ENCODE data around the gene AFAP1. TPM values are rescaled to one million over a fixed set of nuclear protein-coding genes. Genes with fewer than 3 reads are reported as not detected.

AFAP1 gene
- polyA plus RNA-seq, 1 experiment, result 61.7 TPM

DNA sequence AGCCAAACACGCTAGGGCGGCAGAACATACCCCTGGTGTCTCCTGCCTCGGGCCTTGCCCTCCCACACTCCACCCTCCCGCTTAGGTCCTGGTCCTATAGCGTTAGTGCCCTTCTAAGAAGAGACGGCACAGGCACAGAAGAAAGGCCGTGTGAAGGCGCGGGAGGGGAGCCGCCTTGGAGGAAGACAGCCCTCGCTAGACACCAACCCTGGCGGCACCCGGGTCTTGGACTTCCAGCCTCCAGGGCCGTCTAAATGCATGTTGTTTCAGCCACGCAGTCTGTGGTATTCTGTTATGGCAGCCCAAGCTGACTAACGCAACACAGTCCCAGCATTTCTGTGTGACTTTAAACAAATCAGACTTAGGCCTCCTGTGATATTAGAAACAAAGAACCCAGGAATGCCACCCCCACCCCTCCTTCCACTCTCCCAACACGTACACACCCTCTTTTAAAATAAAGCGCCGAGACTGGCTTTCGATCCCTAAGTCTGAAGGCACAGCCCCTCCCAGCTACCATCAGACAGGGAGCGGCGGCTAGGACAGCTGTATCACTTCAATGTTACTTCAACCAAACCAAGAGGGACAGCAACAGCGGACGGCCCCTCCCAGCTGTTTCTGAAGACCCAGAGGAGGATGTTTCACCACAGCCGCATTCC lies 128.0 kb downstream of the AFAP1 start:
- 0 out of 2 replicates have a peak overlapping the region, but pooled peaks have one; percentile 7 for H3K4me3 ChIP-seq (ENCODE audit: low read depth, low read length)
- peaks cover 17% of the 10 kb centered on the region for H3K9me3 ChIP-seq (ENCODE audit: control insufficient read depth, insufficient read depth, low read length)
- peak; percentile 83 for DNase-seq (ENCODE audit: low read depth, low spot score)
- TF ChIP-seq, protein P1, sequence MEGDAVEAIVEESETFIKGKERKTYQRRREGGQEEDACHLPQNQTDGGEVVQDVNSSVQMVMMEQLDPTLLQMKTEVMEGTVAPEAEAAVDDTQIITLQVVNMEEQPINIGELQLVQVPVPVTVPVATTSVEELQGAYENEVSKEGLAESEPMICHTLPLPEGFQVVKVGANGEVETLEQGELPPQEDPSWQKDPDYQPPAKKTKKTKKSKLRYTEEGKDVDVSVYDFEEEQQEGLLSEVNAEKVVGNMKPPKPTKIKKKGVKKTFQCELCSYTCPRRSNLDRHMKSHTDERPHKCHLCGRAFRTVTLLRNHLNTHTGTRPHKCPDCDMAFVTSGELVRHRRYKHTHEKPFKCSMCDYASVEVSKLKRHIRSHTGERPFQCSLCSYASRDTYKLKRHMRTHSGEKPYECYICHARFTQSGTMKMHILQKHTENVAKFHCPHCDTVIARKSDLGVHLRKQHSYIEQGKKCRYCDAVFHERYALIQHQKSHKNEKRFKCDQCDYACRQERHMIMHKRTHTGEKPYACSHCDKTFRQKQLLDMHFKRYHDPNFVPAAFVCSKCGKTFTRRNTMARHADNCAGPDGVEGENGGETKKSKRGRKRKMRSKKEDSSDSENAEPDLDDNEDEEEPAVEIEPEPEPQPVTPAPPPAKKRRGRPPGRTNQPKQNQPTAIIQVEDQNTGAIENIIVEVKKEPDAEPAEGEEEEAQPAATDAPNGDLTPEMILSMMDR (IDR thresholded peaks at IDR 0.05; ENCODE audit: low read depth, low read length), result no peak
- POLR2A ChIA-PET, result interaction anchor here (0.7 to 2.0 kb wide), 10 partner anchors 10 to 148 kb away, joined by 3 to 20 read pairs (median 5); partner anchors contain the start of gene AFAP1
- no peaks in the 10 kb centered on the region for H3K27me3 ChIP-seq (ENCODE audit: control insufficient read depth, insufficient read depth, low read length)
- CTCF ChIA-PET, result interaction anchor here (1.0 kb wide), 1 partner anchor 32 kb away, joined by 3 read pairs; no protein-coding TSS in a partner anchor
- peak overlapping the region; percentile 96 for H3K27ac ChIP-seq (ENCODE audit: low read depth, low read length)

DNA sequence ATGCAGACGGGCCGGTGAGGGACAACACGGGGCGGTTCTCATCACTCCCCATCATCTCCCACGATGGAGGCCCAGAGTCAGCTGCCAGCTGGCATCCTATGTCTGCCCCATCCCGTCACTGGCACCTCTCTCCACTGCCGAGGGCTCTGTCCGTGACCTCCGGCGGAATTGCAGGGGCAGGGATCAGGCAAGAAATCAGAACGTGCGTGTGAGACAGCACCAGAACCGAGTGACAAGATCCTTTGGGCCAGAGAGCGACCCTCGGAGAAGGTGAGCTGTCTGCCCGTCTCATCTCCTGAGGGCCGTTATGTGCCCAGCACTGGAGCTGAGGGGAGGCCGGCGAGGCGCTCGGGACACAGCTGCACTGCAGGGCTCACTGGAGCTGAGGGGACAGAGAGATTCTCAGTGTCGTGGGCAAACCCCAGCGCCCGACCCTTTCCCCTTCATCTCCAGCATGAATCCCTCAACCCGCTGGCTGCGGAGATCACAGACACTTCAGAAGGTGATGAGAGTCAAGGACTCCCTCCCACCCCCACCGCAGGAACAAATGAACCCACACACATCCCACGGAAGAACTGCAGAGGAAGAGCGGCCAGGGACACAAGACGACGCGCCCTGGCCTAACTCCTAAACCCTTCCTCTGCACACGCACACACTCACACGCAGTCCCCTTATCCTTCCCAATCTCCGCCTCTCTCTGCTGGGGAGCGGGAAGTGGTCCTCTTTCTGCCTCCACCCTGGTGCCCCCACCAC lies 128.7 kb downstream of the AFAP1 start:
- POLR2A ChIA-PET, result interaction anchor here (1.5 to 2.0 kb wide), 4 partner anchors 9 to 100 kb away, joined by 4 to 12 read pairs (median 6); no protein-coding TSS in a partner anchor
- CTCF ChIA-PET, result interaction anchor here (1.0 to 1.2 kb wide), 2 partner anchors 9 to 33 kb away, joined by 3 to 4 read pairs; no protein-coding TSS in a partner anchor

DNA sequence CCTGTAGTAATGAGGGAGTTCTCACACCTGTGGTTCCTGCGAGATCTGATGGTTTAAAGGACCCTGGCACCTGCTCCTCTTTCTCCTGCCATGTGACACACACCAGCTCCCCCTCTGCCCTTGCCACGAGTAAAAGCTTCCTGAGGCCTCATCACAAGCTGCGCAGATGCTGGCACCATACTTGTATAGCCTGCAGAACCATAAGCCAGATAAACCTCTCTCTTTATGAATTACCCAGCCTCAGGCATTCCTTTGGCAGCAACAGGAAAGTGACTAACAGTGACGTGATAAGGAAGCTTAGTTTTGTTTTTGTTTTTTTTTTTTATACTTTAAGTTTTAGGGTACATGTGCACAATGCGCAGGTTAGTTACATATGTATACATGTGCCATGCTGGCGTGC lies 130.9 kb downstream of the AFAP1 start:
- CTCF ChIA-PET, result interaction anchor here (0.6 kb wide), 1 partner anchor 153 kb away, joined by 6 read pairs; no protein-coding TSS in a partner anchor
- H3K4me3 ChIP-seq (ENCODE audit: low read depth, low read length), result no peak overlapping the region
- peak; percentile 51 for DNase-seq (ENCODE audit: low read depth, low spot score)
- no peaks in the 10 kb centered on the region for H3K27me3 ChIP-seq (ENCODE audit: control insufficient read depth, insufficient read depth, low read length)
- H3K27ac ChIP-seq (ENCODE audit: low read depth, low read length), result peak overlapping the region; percentile 77
- peaks cover 17% of the 10 kb centered on the region for H3K9me3 ChIP-seq (ENCODE audit: control insufficient read depth, insufficient read depth, low read length)
- TF ChIP-seq, protein P1 (IDR thresholded peaks at IDR 0.05; ENCODE audit: low read depth, low read length), result no peak
- POLR2A ChIA-PET, result interaction anchor here (0.7 kb wide), 1 partner anchor 10 kb away, joined by 3 read pairs; no protein-coding TSS in a partner anchor

More for the DNA sequence above, 128.7 kb downstream of the AFAP1 start:
- no peak for DNase-seq (ENCODE audit: low read depth, low spot score)
- Histone ChIP-seq H3K9me3 (ENCODE audit: control insufficient read depth, insufficient read depth, low read length) (peaks cover 17% of the 10 kb centered on the region), H3K27me3 (ENCODE audit: control insufficient read depth, insufficient read depth, low read length) (no peaks in the 10 kb centered on the region), H3K27ac (ENCODE audit: low read depth, low read length) (peak overlapping the region; percentile 96), H3K4me3 (ENCODE audit: low read depth, low read length) (no peak overlapping the region)
- TF ChIP-seq, protein P1 (IDR thresholded peaks at IDR 0.05; ENCODE audit: low read depth, low read length), result no peak

DNA sequence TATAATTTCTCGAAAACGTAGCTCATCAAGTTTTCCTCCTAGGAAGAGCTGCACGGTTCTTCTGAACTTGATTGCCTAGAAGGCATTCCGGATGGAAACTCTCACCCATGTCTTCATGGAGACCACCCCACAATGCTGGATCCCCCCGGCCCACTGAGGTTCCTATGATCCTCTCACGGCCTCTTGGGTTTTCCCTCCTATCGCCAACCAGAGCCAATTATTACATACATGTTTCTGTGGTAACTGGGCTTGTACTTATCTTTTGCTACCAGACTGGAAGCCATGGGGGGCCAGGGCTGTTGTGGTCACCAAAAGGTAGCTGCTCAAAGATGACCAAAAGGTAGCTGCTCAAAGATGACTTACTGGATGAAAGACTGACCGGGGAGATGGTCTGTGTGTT lies 131.5 kb downstream of the AFAP1 start:
- H3K4me3 ChIP-seq (ENCODE audit: low read depth, low read length), result no peak overlapping the region
- peaks cover 17% of the 10 kb centered on the region for H3K9me3 ChIP-seq (ENCODE audit: control insufficient read depth, insufficient read depth, low read length)
- no peaks in the 10 kb centered on the region for H3K27me3 ChIP-seq (ENCODE audit: control insufficient read depth, insufficient read depth, low read length)
- TF ChIP-seq, protein P1 (IDR thresholded peaks at IDR 0.05; ENCODE audit: low read depth, low read length), result no peak
- ChIA-PET POLR2A (no interaction called here), CTCF (no interaction called here)
- no peak for DNase-seq (ENCODE audit: low read depth, low spot score)
- peak overlapping the region; percentile 77 for H3K27ac ChIP-seq (ENCODE audit: low read depth, low read length)

Data from AG04450 (cell line).